ENCODE results near the gene SUPT20H.

The SUPT20H gene

DNA sequence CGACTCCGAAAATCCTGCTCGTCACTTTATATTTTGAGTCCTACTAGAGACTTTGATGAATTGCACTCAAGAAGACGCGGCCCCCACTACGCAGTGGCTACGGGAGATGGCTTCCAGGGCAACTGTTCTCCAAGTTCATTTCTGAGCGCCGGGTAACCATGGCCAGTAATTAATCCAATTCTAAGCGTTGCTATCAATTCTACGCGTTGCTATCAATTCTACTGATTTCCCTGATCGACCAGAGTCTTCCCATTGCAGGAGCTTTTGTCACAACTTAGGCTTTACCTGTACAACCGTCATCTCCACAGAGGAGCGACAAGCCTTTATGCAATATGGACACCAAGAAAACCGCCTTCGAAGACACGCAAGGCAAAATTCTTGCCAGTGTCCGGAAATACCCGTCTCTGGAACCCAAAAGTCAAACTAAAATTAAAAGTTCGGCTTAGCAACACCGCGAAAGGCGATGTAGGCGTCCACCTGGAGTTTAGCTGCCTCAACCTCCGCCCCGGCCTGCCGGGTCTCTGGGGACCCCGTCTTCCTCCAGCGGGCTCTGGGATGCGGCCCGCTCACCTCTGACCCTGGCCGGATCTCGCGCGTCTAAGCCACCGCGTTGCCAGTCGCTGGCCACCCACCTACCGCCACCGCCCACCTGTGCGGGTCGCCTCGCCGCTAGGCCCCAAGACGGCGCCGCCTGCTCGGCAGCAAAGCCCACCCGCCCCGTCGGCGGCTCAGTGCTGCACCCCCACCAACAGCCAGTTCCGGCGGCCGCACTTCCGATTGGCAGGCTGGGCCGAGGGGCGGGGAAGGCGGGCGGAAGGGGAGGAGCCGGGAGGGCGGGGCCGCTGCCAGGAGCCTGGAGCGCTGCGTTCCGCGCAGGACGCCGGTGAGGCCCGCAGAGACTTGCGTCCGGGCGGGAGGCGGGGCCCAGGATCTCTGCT lies at the start of gene SUPT20H:
TSS of gene SUPT20H (minus strand) at position 779 of the 938 bp plus-strand sequence. CDS start 8,198 bp downstream, outside the sequence.
- in situ Hi-C loops (cut with MboI; ENCODE audit: low sequenced_read_pairs), result no loop called here

DNA sequence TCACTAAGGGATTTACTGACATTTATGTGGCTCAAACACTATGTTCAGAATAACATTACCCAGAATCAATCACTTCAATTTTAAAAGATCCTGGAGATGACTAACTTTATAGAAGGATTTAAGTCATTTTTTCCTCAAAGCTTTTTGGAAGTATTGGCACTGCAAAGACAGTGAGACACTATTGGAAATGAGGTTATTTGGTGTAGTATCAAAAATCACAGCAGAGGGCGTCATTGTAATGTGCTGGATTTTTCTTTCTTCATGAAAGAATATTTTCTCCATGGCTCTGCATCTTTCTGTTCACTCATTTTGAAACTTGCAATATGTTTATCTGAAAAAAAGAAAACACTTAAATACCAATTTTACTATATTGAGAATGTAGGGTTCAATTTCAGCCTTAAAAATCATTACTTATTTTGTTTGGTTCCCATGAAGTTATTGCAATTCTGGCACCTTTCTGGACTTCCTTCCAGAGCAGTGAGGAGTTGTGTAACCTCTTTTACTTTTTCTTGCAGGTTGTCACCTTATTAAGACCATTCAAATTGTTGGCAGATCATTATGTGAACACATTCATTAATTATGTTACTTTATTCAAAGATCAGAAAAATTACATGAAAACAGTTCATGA lies 49.7 kb upstream of the SUPT20H start:
- in situ Hi-C loops (cut with MboI; ENCODE audit: low sequenced_read_pairs), result no loop called here

DNA sequence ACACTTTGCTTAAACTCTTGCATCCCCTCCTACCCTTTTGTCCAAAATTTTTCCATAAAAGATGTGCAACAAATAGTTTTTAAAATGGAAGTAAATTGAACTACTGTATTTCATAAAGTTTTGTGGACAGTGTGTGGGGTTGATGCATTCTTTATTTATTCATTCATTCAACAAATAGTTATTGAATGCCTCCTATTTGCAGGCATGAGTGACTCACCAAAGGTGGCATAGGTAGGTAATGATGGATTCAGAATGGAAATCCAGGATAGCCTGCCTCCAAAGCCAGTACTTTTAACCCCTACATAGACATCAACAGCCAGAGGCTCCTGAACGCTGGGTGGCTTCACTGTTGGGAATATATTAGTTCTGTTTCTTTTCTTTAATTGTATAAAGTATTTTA lies 48.4 kb upstream of the SUPT20H start:
- in situ Hi-C loops (cut with MboI; ENCODE audit: low sequenced_read_pairs), result no loop called here

DNA sequence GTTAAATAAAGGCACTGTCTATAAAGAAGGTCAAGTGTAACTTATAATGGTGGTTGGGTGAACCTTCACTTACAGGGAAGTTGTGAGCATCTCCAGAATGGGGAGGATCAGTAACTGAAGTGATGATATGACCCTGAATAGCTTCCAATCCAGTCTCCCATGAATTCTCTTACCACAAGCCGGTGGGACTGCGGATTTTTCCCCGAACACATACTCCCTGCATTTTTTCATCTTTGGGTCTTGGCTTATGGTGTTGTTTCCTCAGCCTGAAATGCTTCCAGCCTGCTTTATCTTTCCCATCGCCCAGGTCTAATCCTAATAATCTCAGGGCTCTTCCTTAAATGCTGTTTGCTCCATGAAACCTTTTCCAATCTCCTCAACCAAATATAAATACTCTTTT lies 48.0 kb upstream of the SUPT20H start:
- in situ Hi-C loops (cut with MboI; ENCODE audit: low sequenced_read_pairs), result no loop called here

DNA sequence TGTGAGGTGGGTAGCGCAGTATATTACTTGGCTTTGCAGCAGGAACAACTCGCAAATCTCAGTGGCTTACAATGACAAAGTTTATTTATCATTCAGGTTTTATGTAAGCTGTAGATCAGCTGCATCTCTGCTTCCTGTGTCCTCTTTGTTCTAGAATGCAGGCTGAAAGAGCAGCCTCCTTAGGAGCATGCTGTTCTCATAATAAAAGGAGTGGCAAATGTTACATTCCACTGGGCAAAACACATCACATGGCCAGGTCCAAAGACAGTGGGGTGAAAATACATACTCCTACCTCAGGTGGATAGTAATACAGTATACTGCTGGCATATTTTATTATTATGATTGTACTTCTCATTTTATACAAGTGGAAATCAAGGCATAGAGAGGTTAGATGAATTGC lies 47.2 kb upstream of the SUPT20H start:
- in situ Hi-C loops (cut with MboI; ENCODE audit: low sequenced_read_pairs), result no loop called here

DNA sequence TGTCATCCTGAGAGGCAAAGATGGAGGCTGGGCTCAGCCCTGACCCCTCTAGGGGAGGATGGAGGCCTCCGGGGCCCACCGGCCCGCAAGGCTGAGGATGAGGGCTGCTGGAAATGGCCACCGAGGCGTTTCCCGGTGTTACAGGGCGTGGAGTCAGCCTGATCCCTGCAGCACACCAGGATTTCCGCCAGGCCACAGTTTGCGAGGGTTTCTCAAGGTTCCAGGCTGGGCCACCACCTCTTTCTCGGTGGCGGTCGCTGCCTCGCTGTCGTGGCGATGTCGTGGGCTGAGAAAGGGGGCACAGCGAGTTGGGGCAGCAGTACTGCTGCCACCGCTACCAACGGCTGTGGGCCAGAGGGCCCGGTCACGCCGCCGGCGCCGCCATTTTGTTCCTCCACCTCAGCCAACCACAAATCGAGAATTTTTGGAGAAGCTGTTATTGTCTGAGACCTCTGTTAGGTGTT lies 45.8 kb upstream of the SUPT20H start, which contains the start of gene CSNK1A1L:
TSS of gene CSNK1A1L (minus strand) at position 414 of the 464 bp plus-strand sequence. CDS start at position 6, 408 bp downstream.
- in situ Hi-C loops (cut with MboI; ENCODE audit: low sequenced_read_pairs), result no loop called here

DNA sequence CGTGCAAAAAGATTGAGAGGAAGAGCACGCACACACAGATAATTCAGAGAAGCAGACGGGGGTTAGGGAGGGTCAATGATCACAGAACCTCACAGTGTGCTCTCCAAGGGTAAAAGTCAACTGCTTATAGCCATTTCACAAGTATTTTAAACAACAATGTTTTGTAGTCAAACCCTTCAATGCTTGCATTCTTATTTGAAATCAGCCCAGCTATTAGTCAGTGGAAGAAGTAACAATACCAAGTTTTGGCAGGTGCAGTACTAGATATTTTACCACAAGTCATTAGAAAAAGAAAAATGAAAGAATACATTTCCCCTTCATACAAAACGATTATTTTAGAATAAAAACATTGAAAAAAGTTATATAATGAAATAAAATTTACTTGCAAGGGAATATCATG lies 43.4 kb upstream of the SUPT20H start:
- in situ Hi-C loops (cut with MboI; ENCODE audit: low sequenced_read_pairs), result no loop called here

DNA sequence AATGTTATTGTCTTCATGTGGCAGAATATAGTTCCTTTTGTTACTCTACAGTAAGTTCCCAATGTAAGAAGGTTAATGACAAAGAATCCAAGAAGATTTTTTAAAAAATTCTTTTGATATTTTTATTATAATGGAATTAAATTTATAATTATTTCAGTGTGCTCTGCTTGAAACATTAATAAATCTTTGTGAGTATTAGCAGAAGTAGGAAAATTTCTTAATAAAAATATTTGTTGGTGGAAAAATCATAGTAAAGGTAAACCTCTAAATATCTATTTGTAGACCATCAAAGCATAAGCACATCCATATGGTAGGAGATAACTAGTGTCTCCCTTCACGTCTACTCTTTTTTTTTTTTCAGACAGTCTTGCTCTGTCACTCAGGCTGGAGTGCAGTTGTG lies 41.7 kb upstream of the SUPT20H start:
- in situ Hi-C loops (cut with MboI; ENCODE audit: low sequenced_read_pairs), result no loop called here

DNA sequence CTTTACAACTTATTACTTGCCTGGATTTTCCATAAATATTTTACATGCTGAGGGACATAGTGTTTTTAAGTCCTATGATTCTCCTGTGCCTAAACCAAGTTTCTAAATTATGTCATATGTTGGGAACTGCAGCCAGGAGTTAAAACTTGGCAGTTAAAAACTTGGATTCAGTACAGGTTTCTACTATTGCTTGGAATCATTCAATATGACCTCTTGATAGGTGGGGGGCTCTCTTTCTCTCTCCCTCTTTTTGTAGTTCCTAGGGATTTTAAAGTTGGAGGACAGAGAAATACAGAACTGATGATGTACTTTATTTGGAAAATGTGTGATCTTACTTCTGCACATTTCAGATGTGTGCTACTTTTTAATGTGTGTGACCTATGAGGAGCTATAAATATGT lies 41.2 kb upstream of the SUPT20H start:
- in situ Hi-C loops (cut with MboI; ENCODE audit: low sequenced_read_pairs), result no loop called here

DNA sequence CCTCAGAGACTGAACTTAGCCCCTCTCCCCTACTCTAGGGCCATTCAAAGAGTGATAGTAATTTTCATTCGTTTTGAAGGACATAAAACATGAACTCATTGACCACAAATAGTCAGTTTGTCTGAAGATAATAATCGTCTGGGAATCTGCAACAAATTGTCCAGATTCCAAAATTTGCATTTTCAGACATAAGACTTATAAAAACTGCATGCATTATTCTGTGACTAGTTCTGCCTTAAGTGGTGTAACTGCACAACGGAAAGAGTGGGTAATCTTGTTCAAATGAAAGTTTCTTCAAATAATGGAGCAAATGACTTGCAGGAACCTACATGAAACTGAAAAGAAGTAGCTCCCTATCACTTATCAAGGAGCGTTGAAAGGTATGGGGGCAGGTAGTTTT lies 37.6 kb upstream of the SUPT20H start:
- in situ Hi-C loops (cut with MboI; ENCODE audit: low sequenced_read_pairs), result no loop called here

DNA sequence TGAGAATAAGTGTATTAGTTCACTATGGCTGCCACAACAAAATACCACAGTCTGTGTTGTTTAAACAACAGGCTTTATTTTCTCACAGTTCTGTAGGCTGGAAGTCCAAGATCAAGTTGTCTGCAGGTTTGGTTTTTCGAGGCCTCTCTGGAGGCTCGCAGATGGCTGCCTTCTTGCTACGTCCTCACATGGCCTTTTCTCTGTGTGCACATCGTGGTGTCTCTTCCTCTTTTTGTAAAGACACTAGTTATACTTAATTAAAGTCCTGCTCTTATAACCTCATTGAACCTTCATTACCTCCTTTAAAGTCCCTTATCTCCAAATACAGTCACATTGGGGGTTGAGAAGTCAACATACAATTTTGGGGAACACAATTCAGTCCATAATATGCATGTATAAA lies 35.4 kb upstream of the SUPT20H start:
- in situ Hi-C loops (cut with MboI; ENCODE audit: low sequenced_read_pairs), result no loop called here

DNA sequence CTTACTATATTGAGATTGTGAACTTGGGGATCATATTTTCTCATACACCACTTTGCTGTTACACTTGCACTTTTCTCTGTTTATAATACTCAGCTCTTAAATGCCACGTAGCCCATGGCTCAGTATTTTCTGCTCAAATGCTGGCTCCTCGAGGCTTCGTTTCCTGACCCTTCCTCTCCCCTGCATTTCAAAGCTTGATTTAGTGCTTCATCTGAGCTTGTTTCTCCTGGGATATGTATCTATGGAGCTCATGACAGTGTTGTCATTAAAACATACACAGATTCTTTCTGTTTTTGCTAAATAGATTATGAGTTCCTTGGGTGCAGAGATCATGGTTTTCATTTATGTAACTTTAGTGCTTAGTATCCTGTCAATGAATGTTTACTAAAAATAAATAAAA lies 34.6 kb upstream of the SUPT20H start:
- in situ Hi-C loops (cut with MboI; ENCODE audit: low sequenced_read_pairs), result no loop called here

DNA sequence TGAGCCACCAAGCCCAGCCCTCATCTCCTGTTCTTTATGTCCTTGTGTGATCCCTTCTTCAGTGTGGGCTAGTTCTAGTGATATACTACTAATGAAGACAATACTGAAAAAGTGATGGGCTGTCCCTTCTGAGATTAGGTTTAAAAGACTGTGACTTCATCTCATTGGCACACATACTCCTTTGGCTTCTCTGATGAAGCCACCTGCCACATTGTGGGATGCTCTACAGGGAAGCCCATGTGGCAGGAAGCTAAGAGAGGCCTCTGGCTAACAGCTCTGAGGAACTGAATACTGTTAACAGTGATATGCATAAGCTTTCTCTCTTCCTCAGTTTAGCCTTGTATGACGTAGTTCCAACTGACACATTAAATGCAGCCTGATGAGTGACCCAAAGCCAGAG lies 32.3 kb upstream of the SUPT20H start:
- in situ Hi-C loops (cut with MboI; ENCODE audit: low sequenced_read_pairs), result no loop called here

DNA sequence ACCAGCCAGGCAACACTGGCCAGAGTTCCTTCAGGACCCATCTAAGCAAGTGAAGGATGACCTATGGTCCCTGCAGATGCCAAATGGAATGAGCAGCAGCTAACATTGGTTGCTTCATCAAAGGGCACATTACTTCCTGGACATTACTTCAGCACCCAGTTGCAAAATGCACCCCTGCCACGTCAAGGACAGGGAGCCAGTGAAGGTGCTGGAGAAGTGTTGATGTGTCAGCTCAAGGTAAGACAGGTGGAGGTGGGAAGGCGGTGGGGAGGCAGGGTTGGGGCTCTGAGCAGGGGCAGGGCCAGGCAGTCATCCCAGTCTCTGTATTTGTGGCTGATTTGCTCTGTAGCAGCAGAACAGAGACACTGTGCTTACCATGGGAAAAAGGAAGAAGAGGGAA lies 31.4 kb upstream of the SUPT20H start:
- in situ Hi-C loops (cut with MboI; ENCODE audit: low sequenced_read_pairs), result no loop called here

DNA sequence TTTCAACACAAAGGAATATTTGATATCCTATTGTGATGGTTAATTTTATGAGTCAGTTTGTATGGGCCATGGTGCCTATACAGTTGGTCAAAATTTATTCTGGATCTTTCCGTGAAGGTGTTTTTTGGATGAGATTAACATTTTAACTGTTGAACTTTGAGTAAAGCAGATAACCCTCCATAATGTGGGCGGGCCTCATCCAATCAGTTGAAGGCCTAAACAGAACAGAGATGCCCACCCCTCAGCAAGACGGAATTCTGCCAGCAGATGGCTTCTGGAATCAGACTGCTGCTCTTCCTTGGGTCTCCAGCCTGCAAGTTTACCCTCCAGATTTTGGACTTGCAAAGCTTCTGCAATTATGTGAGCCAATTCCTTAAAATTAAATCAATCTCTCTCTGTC lies 30.0 kb upstream of the SUPT20H start:
- in situ Hi-C loops (cut with MboI; ENCODE audit: low sequenced_read_pairs), result no loop called here

DNA sequence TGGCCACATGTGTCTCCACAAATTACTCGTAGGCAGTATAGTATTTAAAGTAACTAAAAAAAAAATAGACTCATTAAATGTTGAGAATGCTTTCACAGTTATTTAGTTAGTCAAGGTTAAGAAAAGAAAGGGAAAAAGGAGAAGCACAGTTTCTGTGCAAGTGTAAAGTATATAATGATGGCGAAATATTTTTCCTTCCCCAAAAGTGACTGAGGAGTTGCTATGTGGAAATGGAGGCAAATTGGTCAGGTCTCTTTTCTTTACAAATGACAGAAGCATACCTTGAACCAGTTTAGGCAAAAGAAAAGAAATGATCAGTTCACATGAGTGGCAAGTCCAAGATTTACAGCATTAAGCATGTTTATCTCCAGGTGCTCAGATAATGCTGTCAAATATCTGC lies 28.0 kb upstream of the SUPT20H start:
- in situ Hi-C loops (cut with MboI; ENCODE audit: low sequenced_read_pairs), result no loop called here

DNA sequence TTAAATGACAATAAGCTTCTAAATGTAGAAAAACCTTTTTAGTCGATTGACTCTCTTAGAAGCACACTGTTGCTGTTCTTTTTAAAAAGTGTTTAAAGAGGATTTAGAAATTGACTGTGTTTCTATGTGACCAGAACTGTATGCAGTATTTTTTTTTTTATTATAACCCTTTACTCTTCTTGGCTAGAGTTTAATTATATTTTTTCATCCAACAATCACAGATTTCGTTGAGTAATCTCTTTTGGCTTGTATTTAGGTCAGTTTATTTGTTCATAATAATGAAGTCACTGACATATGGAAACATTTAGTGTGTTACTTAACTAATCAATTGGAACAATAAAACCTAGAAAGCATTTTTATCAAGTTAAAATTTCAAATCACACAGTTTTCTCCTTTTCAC lies 26.1 kb upstream of the SUPT20H start:
- in situ Hi-C loops (cut with MboI; ENCODE audit: low sequenced_read_pairs), result no loop called here

DNA sequence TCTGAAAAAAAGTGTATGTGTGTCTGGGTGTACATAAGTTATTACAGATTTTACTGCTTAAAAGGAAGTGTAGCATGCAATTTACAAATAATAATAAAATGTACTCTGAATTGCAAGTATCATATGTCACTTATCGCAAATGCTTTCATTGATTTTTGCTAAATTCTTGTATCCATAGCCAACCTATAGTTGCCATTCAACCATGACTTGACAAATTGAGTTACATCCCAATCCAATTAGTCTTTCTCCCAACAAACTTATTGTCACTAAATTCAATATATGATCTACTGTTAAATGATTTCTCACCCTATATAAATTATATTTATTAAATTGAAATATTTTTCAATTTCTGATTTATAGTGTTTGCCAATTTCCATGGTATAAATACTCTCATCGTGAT lies 17.3 kb upstream of the SUPT20H start:
- in situ Hi-C loops (cut with MboI; ENCODE audit: low sequenced_read_pairs), result no loop called here

DNA sequence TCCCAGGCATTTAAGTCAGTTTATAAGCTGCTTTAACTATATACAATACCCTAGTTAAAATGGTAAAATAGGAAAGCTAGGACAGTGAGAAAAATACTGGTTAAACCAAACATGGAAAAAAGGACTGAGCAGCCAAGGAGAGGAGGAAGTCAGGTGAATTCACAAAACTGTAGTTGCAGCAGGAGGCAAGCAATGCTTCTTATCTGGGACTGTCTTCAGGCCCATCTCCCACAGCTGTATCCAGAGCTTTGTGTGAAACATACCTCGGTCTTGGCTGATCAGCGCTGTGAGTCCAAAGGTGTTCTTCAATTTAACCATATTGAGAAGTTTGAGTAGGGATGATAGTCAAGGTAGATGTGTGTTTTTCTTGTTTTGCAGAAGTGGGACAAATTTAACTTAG lies 15.7 kb upstream of the SUPT20H start:
- in situ Hi-C loops (cut with MboI; ENCODE audit: low sequenced_read_pairs), result no loop called here

DNA sequence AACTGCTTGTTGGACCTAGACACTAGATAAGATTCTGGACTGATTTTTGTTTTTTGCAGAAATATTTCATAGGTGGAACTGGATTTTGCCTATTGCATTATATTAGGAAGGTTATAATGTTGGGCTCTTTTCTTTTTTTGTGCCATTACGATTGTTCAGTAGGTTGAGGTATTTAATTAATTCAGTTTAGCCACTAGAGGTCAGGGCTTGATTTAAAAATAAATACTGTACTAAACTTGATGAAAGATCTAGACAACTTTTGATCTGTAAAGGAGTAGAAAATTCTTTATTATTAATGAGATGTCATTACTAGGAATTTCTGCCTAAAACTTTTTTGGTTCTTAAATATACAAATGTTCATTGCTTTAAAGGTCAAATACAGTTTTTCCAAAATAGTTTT lies 15.2 kb upstream of the SUPT20H start:
- in situ Hi-C loops (cut with MboI; ENCODE audit: low sequenced_read_pairs), result no loop called here

DNA sequence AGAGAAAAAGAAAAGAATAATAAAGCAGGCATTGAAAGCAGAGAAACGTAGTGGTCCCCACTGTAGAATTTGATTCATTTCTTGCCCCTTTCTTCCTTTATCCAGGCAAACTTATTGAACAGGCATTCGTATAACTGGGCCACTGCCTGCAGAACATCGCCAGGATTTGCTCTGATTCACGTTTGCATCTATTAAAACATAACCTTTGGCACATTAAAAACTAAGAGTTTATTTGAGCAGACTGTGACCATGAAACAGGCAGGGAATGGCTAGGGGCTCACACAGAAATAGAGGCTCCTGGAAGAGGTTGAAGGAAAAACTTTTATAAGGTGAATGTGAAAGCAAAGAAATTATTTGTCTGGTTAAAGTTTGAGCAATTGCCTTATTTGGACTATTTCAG lies 12.5 kb upstream of the SUPT20H start:
- in situ Hi-C loops (cut with MboI; ENCODE audit: low sequenced_read_pairs), result no loop called here

DNA sequence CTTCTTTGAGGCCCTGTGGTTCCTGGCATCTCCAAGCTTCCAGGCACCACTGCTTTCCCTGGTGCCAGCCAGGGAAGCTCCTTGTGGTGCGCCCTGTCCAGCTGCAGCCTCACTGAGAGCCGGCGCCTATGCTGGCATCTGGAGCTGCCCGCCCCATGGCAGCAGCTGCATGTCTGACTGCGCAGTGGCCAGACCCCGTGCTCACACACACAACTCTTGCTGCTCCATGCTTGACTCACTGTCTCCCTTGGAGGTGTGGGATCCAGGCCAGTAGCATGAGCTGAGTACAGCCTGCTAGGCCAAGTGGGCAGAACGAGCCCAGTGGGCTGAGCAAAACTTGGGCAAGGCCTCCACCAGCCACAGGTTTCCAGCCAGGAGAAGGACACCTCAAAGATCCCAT lies 11.5 kb upstream of the SUPT20H start:
- in situ Hi-C loops (cut with MboI; ENCODE audit: low sequenced_read_pairs), result no loop called here

Data from HL-60/S4 treated with retinoic acid at 250 ng/mL for 4 days and 3 days (cell line).